HG02763 (cell line): ENCODE data around the gene TUBA4B.

Source experiments
- ATAC-seq: cut with Tn5 transposase; IDR thresholded peaks from one replicate; pipeline ENCODE4 v1.9.1; 2021; ENCODE audit warnings: mild to moderate bottlenecking, moderate library complexity; ENCODE audit not compliant: unreplicated experiment

Gene TUBA4B

GRCh38 chr2:219252900-219253752 is at the start of gene TUBA4B:
TSS of gene TUBA4B (plus strand) at chr2:219253243. CDS start at chr2:219253408, 165 bp downstream.
- peak; percentile 0 for ATAC-seq

- no peak for ATAC-seq
Measured at GRCh38 chr2:219204425-219205164, 48.4 kb upstream of the TUBA4B start.

- ATAC-seq: no peak
Measured at GRCh38 chr2:219205165-219205538, 47.9 kb upstream of the TUBA4B start.

GRCh38 chr2:219205981-219206327 is 47.1 kb upstream of the TUBA4B start:
- no peak for ATAC-seq

- peak; percentile 95 for ATAC-seq
Measured at GRCh38 chr2:219206328-219207133, 46.5 kb upstream of the TUBA4B start, which contains the start of gene ZFAND2B. TSS of gene ZFAND2B (plus strand) at chr2:219206782. CDS start at chr2:219206988, 206 bp downstream.

GRCh38 chr2:219207134-219207883 is 45.7 kb upstream of the TUBA4B start:
- ATAC-seq: no peak

- no peak for ATAC-seq
Measured at GRCh38 chr2:219207884-219208740, 44.9 kb upstream of the TUBA4B start.

GRCh38 chr2:219209236-219210195 is 43.5 kb upstream of the TUBA4B start:
- ATAC-seq: no peak

GRCh38 chr2:219210196-219210885 is 42.7 kb upstream of the TUBA4B start:
- ATAC-seq: no peak

GRCh38 chr2:219210886-219211362 is 42.1 kb upstream of the TUBA4B start:
- ATAC-seq: no peak

- no peak for ATAC-seq
Measured at GRCh38 chr2:219213026-219213415, 40.0 kb upstream of the TUBA4B start.

GRCh38 chr2:219213486-219214071 is 39.5 kb upstream of the TUBA4B start:
- ATAC-seq: no peak

- ATAC-seq: no peak
Measured at GRCh38 chr2:219214141-219214540, 38.9 kb upstream of the TUBA4B start.

- ATAC-seq: no peak
Measured at GRCh38 chr2:219214786-219215185, 38.3 kb upstream of the TUBA4B start.

GRCh38 chr2:219215871-219216534 is 37.0 kb upstream of the TUBA4B start:
- no peak for ATAC-seq

- no peak for ATAC-seq
Measured at GRCh38 chr2:219216535-219216915, 36.5 kb upstream of the TUBA4B start.

GRCh38 chr2:219218217-219218731 is 34.8 kb upstream of the TUBA4B start:
- ATAC-seq: peak; percentile 17
